AG04449 (cell line): ENCODE measurements around the gene MIER2.

Experiments
- CTCF ChIA-PET: fragments of 350-600 bp; formaldehyde crosslinking; extraction: SDS; loops from one replicate; lab custom pipeline; 2021; ENCODE audit warnings: antibody characterized with exemption; lab: Yijun Ruan, JAX
- POLR2A ChIA-PET: fragments of 400-600, 350-600 bp; formaldehyde crosslinking; extraction: SDS; loops from one replicate; lab custom pipeline; 2020; ENCODE audit warnings: antibody characterized with exemption, inconsistent platforms; lab: Yijun Ruan, JAX
- DNase-seq: peaks from one replicate; pipeline ENCODE4 v3.0.0-alpha.2; 2010; ENCODE audit warnings: low read depth, low spot score
- H3K4me3 ChIP-seq: 2 replicates; pipeline ENCODE4 v1.5.1; 2011; ENCODE audit warnings: low read depth, mild to moderate bottlenecking, control low read depth, low read length
- CTCF ChIP-seq: IDR thresholded peaks from one replicate; pipeline ENCODE4 v1.5.1; 2011; ENCODE audit warnings: mild to moderate bottlenecking, moderate library complexity, low read length, control low read depth, inconsistent platforms; ENCODE audit not compliant: insufficient read depth; ENCODE audit errors: missing control alignments

MIER2 gene

GRCh38 chr19:377801-378581, 33.4 kb upstream of the MIER2 start:
- no peak overlapping the region for H3K4me3 ChIP-seq
- CTCF ChIA-PET: no interaction called here
- POLR2A ChIA-PET: no interaction called here
- DNase-seq: no peak
- TF ChIP-seq CTCF: no peak

- no peak overlapping the region for H3K4me3 ChIP-seq
- no peak for TF ChIP-seq CTCF
- DNase-seq: no peak
- POLR2A ChIA-PET: no interaction called here
- CTCF ChIA-PET: no interaction called here
These were observed 31.5 kb upstream of the MIER2 start for GRCh38 chr19:376111-376470.

GRCh38 chr19:375395-376110, 31.0 kb upstream of the MIER2 start:
- H3K4me3 ChIP-seq: no peak overlapping the region
- POLR2A ChIA-PET: no interaction called here
- CTCF ChIA-PET: no interaction called here
- DNase-seq: no peak
- no peak for TF ChIP-seq CTCF

- POLR2A ChIA-PET: no interaction called here
These were observed 30.3 kb upstream of the MIER2 start for GRCh38 chr19:374886-375235.

GRCh38 chr19:374183-374885, 29.7 kb upstream of the MIER2 start:
- ChIA-PET CTCF (interaction anchor here (1.1 kb wide), 1 partner anchor 9 kb away, joined by 4 read pairs; no protein-coding TSS in a partner anchor), POLR2A (no interaction called here)
- H3K4me3 ChIP-seq: no peak overlapping the region
- no peak for DNase-seq
- TF ChIP-seq CTCF: no peak

More at GRCh38 chr19:374886-375235, 30.3 kb upstream of the MIER2 start:
- CTCF ChIA-PET: no interaction called here
- no peak for DNase-seq
- H3K4me3 ChIP-seq: no peak overlapping the region
- no peak for TF ChIP-seq CTCF

GRCh38 chr19:373391-374182, 29.0 kb upstream of the MIER2 start:
- TF ChIP-seq CTCF: no peak
- no peak overlapping the region for H3K4me3 ChIP-seq
- ChIA-PET CTCF (interaction anchor here (1.1 kb wide), 1 partner anchor 8 kb away, joined by 4 read pairs; no protein-coding TSS in a partner anchor), POLR2A (no interaction called here)
- DNase-seq: no peak
